ENCODE measurements around the gene DDR2.
"Not testable (repeated sequence)": the region's sequence is repeated elsewhere in the genome, so short reads cannot be mapped to it uniquely, and the experiment has no call there.

Gene DDR2

DNA sequence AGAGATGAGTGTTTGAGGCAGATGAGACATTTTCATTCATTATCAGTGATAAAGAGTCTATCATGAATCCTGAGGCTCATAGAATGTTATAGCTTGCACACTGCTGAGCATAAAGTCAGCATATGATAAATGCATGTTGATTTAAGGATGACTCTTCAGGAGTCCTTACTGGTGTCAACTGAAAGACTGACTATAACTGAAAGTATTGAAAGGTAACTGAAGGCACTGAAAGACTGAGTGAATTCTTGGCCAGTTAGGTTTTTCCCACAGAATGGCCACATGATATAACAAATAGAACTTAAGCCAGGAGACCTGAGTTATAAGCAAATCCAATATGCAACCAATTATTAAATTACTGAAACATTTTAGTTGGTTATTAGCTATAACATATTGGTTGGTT is 89.2 kb downstream of the DDR2 start:
- DNase-seq (ENCODE audit: low read depth), result no peak

DNA sequence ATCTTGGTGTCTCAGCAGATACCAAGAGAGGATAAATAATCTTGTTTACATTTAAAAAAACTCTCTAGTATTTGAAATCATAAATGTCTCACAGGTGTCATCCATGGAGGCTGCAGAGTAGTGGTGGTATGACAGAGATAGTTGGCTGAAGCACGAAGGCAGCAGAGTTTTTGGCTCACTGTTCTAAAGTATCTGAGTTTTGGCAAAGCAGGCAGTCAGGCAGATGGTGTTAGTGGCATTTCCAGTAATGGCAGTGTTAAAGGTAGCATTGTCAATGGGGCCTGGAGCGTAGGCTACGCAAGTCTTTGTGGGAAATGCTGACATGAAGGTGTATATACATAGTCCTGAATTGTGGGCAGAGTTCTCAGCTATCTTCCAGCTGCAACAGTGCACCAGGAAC is 89.8 kb downstream of the DDR2 start:
- no peak overlapping the region for H3K4me3 ChIP-seq (ENCODE audit: control insufficient read depth, low read depth, low read length)
- TF ChIP-seq, protein P1, sequence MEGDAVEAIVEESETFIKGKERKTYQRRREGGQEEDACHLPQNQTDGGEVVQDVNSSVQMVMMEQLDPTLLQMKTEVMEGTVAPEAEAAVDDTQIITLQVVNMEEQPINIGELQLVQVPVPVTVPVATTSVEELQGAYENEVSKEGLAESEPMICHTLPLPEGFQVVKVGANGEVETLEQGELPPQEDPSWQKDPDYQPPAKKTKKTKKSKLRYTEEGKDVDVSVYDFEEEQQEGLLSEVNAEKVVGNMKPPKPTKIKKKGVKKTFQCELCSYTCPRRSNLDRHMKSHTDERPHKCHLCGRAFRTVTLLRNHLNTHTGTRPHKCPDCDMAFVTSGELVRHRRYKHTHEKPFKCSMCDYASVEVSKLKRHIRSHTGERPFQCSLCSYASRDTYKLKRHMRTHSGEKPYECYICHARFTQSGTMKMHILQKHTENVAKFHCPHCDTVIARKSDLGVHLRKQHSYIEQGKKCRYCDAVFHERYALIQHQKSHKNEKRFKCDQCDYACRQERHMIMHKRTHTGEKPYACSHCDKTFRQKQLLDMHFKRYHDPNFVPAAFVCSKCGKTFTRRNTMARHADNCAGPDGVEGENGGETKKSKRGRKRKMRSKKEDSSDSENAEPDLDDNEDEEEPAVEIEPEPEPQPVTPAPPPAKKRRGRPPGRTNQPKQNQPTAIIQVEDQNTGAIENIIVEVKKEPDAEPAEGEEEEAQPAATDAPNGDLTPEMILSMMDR (conservative IDR thresholded peaks at IDR 0.05; ENCODE audit: control insufficient read depth, insufficient read depth, low read depth, low read length), result no peak
- DNase-seq (ENCODE audit: low read depth), result no peak

More for the DNA sequence above, 89.2 kb downstream of the DDR2 start:
- no peak overlapping the region for H3K4me3 ChIP-seq (ENCODE audit: control insufficient read depth, low read depth, low read length)
- TF ChIP-seq, protein P1 (conservative IDR thresholded peaks at IDR 0.05; ENCODE audit: control insufficient read depth, insufficient read depth, low read depth, low read length), result no peak

DNA sequence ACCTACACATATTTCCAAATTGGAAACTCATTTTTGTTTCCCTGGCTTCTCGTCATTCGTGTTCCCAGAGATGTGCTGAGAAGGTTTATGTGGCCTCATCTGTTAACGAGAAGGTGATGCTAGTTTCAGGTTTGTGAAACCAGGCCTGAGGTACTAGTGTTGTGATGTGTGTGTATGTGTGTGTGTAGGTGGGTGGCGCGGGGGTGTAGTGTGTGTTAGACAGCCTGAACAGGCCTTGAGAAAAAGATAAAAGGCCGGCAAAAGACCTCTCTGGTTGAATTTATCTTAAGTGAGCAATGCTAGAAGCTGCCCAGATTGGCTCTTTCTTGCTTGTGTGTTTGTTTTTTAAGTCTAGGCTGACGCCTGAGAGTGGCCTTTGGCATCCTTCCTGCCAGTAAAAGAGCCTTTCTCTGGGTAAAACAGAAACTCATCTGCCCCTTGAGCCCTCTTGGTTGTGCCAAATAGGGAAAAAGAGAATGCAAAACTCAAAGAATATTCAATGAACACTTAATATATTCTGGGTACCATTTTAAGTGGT is 92.4 kb downstream of the DDR2 start:
- no peak for DNase-seq (ENCODE audit: low read depth)
- no peak overlapping the region for H3K4me3 ChIP-seq (ENCODE audit: control insufficient read depth, low read depth, low read length)

DNA sequence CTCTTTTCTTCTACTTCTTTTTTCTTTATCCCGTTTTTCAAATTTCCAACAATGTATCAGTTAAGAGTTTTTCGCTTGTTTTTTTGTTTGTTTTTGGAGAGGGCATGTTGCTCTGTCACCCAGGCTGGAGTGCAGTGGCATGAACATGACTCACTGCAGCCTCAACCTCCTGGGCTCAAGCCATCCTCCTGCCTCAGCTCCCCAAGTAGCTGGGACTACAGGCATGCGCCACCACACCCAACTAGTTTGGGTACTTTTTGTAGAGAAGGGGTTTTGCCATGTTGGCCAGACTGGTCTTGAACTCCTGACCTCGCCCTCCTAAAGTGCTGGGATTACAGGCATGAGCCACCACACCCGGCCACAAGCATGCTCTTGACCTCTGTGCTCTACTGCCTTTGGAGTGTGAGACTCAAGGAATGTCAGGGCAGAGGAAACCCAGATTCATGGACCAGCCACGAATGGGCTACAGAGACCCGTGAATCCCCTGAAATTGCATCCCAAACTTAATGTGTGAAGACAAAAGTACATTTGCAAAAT is 93.1 kb downstream of the DDR2 start:
- no peak for DNase-seq (ENCODE audit: low read depth)
- TF ChIP-seq, protein P1 (conservative IDR thresholded peaks at IDR 0.05; ENCODE audit: control insufficient read depth, insufficient read depth, low read depth, low read length), result no peak
- H3K4me3 ChIP-seq (ENCODE audit: control insufficient read depth, low read depth, low read length), result no peak overlapping the region

More for the DNA sequence above, 92.4 kb downstream of the DDR2 start:
- TF ChIP-seq, protein P1 (conservative IDR thresholded peaks at IDR 0.05; ENCODE audit: control insufficient read depth, insufficient read depth, low read depth, low read length), result no peak

DNA sequence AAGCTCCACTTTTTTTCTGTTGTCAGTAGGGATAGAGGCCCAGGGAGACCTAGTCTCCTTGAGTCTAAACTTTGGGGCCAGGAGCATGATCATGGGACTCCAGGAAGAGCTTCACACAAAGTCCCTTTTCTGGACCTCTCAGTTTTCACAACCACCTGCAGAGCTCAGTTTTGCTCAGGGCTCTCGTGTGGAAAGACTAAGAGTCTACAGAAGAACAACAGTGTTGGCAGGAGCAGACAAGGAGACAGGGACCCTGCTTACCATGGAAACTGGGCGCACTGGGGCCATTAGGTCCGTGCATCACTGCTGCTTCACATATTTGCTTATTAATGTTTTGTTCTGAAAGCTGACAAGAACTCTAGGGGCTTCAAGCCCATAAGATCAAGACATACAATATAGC is 94.3 kb downstream of the DDR2 start:
- no peak for DNase-seq (ENCODE audit: low read depth)
- TF ChIP-seq, protein P1 (conservative IDR thresholded peaks at IDR 0.05; ENCODE audit: control insufficient read depth, insufficient read depth, low read depth, low read length), result no peak
- H3K4me3 ChIP-seq (ENCODE audit: control insufficient read depth, low read depth, low read length), result no peak overlapping the region

DNA sequence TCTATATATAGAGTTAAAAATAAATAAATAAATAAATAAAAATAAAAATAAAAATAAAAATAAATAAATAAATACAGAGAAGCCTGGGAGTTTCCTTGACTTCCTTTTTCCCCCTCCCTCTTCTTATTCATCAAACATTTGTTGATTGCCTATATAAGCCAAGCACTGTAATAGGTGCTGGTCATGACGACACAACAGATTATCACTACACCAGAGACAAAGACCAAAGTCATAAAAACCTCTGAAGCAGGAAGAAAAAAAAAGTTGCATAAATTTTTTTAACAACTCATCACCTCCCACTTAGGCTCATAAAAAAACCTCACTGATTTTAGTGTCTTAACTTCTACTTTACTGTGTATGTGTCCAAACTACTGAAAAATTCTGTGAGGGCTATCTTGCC is 95.2 kb downstream of the DDR2 start:
- H3K4me3 ChIP-seq (ENCODE audit: control insufficient read depth, low read depth, low read length); DNase-seq (ENCODE audit: low read depth): not testable (repeated sequence)

DNA sequence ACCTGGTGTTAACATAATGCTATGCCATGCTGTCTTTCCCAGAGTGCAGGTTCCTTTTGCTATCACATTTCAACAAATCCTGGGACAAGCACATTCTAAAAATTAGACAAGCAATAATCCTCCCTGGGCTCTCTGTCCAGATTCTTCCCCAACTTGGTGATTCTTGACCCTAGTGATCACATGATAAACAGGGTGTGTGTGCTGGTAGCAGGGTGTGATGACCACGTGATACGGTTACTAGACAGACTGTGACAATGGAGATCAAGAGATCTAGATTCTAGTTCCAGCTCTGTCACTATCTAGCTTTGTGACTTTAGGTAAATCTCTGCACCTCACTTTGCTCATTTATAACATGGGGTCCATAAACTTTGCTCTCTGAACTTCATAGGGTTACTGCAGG is 96.3 kb downstream of the DDR2 start:
- DNase-seq (ENCODE audit: low read depth), result no peak
- TF ChIP-seq, protein P1 (conservative IDR thresholded peaks at IDR 0.05; ENCODE audit: control insufficient read depth, insufficient read depth, low read depth, low read length), result no peak
- no peak overlapping the region for H3K4me3 ChIP-seq (ENCODE audit: control insufficient read depth, low read depth, low read length)

DNA sequence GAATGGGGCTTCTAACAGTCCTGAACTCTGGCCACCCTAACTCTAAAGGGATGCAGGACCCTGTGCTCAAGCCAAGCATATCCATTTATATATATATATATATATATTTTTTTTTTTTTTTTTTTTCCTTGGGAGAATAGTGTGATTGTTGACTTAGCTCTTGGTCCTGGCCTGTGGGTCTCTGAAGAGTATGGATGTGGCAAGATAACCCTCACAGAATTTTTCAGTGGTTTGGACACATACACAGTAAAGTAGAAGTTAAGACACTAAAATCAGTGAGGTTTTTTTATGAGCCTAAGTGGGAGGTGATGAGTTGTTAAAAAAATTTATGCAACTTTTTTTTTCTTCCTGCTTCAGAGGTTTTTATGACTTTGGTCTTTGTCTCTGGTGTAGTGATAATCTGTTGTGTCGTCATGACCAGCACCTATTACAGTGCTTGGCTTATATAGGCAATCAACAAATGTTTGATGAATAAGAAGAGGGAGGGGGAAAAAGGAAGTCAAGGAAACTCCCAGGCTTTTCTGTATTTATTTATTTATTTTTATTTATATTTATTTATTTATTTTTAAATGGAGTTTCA is 97.0 kb downstream of the DDR2 start:
- DNase-seq (ENCODE audit: low read depth); H3K4me3 ChIP-seq (ENCODE audit: control insufficient read depth, low read depth, low read length): not testable (repeated sequence)
